ACHN (cell line): ENCODE data around the gene OPN4.

Source experiments
- DNase-seq: peaks from one replicate; pipeline ENCODE4 v3.0.0-alpha.2; 2015
- in situ Hi-C: cut with HindIII; loops from 2 replicates; pipeline ENCODE4 v1.10.0; 2017; ENCODE audit warnings: low sequenced_read_pairs, low pct_ligation_motif_present, low pct_unique_long_range_greater_than_20kb

Gene OPN4

DNA sequence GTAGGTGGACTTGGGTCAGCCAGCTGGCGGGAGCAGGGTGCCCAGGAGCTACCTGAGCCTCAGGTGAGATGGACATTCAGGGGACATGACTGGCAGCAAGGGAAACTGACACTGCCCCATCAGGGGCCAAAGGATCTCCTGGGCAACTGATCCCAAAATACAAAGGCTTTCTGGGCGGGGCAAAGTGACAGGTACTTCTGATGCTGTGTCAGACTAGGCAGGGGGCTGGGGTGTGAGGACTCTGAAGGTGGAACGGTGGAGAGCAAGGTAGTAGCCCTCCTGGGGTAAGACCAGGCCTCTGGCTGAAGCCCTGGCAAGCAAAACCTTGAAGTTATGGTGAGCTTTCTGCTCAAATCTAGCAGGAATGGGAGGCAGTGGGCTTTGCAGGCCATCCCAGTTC is 4.4 kb downstream of the OPN4 start:
- DNase-seq = no peak
- in situ Hi-C loops = no loop called here

DNA sequence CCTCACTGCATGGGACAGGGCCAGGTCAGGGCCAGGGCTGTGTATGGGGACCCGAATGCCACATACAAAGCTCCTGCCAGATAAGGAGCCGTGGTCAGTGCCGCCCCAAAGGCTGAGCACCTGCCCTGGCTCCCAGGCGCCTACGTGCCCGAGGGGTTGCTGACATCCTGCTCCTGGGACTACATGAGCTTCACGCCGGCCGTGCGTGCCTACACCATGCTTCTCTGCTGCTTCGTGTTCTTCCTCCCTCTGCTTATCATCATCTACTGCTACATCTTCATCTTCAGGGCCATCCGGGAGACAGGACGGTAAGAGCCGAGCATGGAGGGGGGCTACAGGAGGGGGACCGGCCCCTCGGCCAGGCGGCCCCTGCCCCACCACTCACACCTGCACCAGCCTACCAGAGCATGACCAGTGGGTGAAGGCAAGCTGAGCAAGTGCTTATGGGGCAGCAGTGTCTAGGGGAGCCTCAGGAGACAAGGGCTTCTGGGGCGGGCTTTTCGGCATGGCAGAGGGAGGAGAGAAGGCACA is 4.9 kb downstream of the OPN4 start:
- no peak for DNase-seq
- in situ Hi-C loops = no loop called here

DNA sequence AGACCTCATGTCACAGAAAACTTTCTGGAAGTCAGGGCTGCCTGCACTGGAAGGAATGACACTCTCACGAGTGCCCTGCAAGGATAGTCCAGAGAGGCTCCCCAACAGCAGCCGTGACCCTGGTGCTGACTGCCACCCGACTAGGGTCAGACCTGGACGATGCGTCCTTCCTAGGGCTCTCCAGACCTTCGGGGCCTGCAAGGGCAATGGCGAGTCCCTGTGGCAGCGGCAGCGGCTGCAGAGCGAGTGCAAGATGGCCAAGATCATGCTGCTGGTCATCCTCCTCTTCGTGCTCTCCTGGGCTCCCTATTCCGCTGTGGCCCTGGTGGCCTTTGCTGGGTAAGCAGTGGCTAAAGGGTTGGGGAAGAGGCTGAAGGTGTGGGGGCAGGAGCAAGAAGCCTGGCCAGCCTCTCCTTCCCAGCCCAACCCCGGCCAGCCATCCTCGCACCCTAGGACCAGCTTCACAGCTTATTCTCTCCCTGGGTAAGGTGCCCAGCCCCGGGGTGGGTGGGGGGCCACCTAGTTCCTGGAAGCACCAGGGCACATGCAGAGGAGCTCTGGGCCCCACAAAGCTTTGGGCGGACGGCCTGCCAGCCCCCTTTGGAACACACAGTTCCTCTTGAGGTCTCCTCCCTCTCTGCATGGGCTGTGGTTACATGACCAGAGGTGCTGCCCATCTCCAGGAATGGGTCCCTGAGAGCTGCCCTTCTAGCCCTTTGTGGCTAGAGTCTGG is 5.5 kb downstream of the OPN4 start:
- no peak for DNase-seq
- in situ Hi-C loops = no loop called here

DNA sequence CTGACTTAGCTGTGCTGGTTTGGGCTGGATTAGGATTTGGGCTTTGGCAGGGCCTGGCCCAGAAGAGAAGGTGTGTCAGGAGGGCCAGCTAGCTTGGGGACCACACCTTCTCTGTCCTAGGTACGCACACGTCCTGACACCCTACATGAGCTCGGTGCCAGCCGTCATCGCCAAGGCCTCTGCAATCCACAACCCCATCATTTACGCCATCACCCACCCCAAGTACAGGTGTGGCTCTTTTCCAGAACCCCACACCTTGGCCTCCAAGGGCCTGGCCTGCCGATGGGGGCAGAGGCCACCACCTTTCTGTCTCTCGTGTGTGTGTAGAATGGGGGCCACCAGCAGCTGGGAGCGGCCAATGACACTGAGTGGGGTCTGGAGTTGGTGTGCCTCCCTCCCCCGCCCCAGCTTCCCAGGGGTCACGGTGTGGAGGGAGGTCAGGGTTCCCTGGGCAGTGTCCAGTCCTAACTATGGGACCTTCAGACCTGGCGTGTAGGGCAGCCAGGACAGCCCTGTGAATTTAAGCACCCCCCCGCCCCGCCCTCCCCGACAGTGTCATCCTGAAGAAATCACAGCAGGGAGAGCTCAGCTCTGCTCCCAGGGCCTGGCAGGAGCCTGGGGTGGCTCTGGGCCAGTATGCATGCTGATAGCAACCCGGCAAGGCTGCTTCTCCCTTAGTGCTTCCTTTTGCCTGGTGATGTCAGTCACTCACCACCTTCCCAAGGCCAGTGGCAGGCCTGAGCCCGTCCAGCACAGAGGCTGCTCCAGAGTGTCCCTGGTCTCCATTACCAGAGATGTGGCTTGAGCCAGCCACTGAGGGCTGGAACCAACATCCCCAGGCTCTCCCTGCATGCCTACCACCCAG is 7.0 kb downstream of the OPN4 start:
- in situ Hi-C loops = no loop called here
- DNase-seq = no peak

DNA sequence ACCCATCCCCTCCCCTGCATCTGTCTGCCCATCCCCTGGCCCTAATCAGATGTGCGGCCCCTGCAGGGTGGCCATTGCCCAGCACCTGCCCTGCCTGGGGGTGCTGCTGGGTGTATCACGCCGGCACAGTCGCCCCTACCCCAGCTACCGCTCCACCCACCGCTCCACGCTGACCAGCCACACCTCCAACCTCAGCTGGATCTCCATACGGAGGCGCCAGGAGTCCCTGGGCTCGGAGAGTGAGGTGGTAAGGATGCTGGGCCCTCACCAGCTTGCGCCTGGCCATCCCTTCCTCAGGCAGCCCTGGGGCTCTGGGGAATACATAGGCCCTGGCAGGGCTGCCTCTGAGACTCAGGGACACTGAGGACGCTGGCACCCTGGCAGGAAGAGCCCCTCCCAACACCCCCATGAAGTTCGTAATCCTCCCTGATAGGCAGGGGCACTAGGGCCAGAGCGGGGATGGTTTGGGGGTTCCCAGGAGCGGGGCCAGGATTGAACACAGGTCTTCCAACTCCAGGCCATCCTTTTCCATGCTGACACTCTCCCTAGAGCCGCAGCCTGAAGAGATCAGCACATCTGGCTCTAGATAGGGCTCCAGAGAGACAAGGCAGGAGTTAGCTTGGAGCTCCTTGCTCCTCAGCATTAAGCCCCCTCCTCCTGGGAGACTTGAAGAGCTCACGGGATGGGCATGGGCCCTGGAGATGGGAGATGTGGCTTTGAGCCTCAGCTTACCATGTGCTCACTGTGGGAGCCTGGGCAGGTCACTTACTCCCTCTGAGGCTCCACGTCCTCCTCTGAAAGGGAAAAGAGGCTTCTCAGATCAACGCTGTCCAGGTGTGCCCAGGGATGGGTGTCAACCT is 8.1 kb downstream of the OPN4 start:
- no peak for DNase-seq

DNA sequence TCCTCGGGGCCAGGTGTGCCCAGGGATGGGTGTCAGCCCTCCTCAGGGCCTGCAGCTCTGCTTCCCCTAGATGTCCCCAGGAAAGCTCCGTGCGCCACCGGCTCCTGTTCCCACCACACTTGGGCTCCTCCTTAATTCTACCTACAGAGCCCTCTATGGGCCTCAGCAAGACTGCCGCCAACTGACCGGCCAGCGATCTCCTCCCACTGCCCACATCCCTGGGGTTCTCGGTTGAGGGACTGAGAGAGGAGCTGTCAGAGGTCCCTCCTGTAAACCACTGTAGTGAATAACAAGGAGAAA is 8.6 kb downstream of the OPN4 start:
- DNase-seq = no peak
- in situ Hi-C loops = no loop called here

More for the DNA sequence above, 8.1 kb downstream of the OPN4 start:
- in situ Hi-C loops = no loop called here

DNA sequence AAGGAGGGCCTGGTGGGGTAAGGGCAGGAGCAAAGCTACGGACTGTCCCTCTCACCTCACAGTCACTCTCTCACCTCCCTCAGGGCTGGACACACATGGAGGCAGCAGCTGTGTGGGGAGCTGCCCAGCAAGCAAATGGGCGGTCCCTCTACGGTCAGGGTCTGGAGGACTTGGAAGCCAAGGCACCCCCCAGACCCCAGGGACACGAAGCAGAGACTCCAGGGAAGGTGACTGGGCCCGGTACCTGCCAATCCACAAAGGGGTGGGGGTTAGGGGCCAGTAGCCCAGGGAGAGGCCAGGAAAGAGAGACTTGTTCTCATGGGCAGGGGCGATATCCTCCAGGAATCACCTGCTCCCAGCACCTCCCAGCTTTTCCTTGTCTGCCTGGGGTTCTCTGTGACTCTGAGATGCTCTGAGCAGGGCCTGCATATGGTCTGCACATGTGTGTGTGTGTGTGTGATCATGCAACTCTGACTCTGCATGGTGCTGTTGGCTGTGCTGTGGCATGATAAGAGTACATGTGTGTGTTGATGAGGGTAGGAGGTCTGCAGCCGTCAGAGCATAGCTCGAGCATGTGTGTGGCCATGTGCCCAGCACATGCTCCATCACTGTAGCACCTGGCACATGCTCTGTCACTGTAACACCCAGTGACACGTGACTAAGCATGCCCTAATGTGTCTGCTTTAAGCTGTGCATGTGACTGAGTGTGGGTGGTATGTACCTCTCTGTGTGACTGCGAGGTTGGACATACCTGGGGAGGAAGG is 9.4 kb downstream of the OPN4 start:
- in situ Hi-C loops = no loop called here
- DNase-seq = no peak

DNA sequence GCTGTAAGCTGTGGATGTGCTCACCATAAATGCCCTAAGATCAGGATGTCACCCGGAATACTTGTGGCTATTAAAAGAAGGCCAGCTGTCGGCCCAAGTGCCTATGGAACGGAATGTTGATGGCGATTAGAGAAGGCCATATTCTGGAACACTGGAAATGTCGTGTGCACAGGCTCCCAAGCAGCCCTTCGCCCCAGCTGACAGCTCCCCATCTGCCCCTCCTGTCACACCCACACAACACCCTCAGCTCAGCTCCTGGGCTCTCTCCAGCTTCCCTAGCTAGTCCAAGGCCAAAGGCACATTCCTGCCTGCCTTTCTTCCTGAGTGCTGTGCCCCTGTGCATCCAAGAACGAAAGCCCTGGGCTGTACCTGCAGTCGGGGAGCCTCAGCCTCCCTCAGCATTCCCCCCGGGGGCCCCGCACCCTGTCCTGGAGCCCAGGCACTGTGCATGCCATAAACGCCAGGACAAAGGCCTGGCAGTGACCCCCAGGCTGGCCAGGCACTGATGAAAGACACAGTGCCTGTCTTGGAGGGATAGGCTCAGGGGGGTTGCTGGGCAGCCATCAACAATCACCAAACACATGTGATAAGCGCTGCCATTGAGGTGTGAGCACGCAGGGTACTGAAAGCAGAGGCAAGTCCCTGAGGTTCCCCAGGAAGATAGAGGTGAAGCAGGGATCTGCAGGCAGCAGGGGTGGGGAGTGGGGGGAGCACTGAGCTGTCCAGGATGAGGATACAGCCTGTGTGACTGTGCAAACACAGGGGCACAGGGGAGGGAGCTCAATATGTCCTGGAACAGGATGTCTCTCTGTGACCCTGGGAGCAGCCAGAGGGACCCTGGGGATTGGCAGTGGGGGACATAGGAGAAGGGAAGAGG is 10.2 kb downstream of the OPN4 start:
- DNase-seq = no peak
- in situ Hi-C loops = no loop called here

DNA sequence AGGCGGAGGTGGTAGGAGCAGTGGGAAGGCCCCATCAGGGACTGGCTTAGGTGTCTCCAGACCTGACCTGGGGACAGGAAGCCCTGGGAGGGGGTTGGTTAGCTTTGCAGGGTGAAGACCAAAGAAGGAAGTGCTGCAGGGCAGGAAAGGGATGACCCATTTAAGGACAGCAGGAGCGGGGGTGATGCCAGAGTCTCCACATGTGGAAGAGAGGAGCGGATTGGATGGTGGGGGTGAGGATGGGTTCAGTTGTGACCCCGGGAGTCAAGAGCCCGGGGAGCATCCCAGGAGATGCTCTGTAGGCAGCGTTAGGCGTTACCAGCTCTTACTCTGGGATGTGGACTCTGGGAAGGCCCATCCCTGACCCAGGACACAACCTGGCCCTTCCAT is 10.9 kb downstream of the OPN4 start:
- in situ Hi-C loops = no loop called here
- no peak for DNase-seq

DNA sequence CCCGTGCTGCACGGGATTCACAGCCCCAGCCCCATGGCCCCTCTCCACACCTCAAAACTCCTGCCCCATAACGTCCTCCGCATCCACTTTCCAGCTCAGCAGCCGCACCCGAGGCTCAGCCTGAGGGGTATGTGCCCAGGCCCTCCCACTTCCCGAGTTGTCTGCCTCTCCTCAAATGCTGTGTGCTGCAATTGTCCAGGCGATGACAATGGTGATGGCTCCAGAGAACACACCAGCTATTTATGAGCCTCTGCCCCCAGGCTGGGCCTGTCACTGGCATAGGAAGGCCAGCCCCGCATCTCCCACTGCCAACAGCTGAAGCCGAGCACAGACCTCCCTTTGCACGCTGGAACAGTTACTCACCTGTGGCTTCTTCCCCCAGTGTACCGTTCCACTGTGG is 11.5 kb downstream of the OPN4 start:
- no peak for DNase-seq
- in situ Hi-C loops = no loop called here

DNA sequence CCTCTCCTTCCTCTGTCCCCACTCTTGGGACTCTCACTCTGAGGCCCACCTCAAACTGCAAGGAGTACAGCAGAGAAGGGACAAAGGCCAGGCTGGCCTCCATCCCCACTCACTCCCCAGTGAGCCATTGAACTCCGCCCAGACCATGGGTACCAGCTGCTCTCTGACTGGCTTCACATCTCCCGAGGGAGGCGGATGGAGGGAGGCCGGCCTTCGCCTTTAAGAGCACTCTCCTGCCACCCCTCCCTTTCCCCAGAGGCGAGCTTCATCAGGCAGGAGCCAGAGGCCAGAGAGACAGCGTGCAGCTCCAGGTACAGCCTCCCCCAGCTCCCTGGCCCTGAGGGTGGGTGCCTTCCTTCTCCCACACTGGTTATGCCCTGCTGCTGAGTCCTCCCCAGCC is 12.2 kb downstream of the OPN4 start:
- DNase-seq = no peak
- in situ Hi-C loops = no loop called here

DNA sequence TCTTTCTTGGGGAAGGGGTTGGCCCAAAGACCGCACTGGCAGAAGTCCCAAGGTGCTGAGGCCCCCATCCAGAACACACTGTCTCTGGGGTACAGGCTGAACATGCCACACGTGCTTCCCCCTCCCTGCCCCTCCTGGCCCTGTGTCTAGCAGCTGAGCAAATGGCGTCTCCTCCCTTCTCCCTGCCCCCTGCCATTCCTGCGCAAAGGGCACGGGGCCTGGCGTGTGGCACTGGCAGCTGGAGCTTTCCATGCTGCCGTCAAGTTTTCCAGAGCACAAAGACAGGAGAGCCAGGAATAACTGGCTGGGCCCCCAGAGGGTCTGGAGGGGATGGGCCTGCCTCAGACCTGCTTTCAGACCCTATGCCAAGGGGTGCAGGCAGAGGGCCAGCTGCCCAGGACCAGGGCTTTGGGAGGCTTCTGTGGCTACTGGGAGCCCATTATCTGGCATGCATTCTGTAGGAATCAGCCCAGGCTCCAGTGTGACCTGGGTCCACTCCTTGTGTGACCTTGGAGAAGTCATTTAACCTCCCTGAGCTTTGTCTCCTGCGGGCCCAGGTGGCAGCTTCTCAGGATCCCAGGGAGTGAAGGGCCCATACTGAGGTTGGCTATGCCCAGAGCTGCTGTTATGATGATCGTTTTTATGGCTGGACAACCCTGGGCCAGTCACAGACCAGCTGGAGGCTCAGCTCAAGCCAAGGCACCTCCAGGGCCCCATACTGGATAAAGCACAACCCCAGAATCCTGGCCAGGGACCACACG is 13.3 kb downstream of the OPN4 start:
- in situ Hi-C loops = no loop called here
- no peak for DNase-seq

DNA sequence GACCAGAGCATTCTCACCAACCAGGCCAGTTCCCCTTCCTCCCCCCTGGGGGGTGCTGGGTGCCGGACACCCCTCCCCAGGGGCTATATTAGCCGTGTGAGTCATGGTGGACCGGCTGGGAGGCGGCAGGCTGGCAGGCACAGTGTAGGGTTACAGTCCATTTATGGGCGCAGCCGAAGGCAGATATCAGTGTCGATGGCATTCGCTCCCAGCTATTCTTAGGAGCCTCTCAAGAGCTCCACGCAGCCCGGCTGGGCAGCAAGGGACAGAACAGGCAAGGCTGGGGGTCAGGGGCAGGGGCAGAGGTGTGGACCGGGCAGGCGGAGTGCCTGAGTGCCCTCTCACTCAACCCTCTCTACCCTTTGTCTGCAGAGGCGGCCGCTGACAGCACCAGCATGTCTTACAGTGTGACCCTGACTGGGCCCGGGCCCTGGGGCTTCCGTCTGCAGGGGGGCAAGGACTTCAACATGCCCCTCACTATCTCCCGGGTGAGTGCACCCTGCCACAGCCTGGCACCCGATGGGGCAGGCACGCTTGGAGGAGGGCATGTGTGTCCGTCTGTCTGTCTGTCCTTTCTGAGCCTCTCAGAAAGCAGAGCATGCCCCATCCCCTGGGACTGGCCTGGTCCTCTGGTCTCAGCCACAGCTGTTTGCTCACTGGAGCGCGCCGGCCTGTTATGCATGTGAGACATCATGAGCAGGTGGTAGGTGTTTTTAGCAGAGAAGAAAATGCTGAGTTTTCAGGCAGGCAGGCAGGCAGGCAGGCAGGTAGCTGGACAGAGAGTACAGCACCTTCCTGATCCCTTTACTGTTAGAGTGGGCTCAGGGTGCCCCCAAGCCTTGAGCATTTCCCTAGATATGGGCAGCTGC is 14.2 kb downstream of the OPN4 start, which contains the start of gene LDB3:
LDB3 (plus strand) TSS at position 215 of the 869 bp plus-strand sequence; CDS start at position 396, 181 bp downstream.
- no peak for DNase-seq
- in situ Hi-C loops = no loop called here

DNA sequence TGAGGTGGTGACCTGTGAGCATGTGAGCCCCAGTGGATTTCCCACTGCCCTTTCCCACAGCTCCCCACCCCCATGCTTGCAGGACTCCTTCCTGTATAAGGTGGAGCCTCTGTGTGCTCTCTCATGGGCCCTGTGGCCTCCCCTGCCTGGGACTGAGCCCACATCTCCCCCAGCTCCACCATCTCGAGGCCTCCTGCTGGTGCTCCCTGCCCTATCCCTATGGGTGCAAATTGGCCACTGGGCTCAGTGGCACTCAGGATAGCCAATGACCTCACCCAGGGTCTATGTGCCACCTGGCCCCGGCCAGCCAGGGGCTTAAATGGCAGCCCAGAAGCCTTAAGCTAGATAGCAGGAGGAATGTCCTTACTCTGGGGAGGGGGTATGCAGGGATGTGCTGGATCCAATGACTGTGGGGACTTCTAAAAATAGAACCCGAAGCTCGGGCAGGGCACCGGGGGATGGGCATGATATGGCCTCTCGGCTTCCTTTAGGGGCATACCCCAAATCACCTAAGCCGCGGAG is 16.0 kb downstream of the OPN4 start:
- in situ Hi-C loops = no loop called here
- no peak for DNase-seq

DNA sequence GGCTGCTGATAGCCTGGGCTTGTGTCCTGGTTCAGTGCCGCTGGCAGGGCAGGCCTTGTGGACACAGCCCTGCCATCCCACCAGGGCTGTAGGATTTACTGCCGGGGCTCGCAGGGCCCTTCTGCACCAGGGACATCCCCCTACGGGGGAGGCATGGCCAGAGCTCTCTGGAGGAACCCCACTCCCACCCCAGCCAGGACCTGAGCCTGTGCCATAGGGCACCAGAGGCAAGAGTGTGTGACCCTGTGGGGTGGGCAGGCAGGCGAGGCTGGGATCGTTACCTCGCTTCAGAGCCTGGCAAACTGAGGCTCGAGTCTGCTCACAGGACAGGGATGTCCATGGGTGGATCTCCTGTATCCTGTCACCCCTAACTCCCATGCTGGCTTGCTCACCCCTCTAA is 16.5 kb downstream of the OPN4 start:
- in situ Hi-C loops = no loop called here

DNA sequence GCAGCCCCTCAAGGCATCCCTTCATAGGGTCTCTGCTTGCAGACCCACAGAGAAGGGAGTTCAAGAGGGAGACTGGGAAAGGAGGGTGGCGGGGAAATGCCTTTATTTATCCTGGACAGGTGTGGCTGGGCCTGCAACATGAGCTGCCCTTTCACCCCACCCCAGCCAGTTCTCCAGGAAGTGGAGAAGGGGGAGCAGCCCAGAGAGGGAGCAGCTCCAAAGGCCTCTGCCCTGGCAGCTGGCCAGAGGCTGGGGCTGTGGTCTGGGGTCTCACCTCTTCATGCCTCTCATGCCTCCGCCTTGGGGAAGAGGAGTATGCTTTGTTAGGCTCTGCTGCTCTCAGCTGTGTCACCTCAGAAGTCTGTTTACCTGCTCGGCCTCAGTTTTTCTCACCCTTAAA is 17.1 kb downstream of the OPN4 start:
- in situ Hi-C loops = no loop called here
- no peak for DNase-seq

More for the DNA sequence above, 16.5 kb downstream of the OPN4 start:
- DNase-seq = no peak
